HG03378 (cell line): Measurements from ENCODE around the gene MYO9A.
"Not testable (repeated sequence)": the region's sequence is repeated elsewhere in the genome, so short reads cannot be mapped to it uniquely, and the experiment has no call there.

ENCODE experiments used
- ATAC-seq: cut with Tn5 transposase; IDR thresholded peaks from one replicate; pipeline ENCODE4 v1.9.1; 2021; ENCODE audit warnings: mild to moderate bottlenecking, moderate library complexity; ENCODE audit not compliant: unreplicated experiment

MYO9A gene

DNA sequence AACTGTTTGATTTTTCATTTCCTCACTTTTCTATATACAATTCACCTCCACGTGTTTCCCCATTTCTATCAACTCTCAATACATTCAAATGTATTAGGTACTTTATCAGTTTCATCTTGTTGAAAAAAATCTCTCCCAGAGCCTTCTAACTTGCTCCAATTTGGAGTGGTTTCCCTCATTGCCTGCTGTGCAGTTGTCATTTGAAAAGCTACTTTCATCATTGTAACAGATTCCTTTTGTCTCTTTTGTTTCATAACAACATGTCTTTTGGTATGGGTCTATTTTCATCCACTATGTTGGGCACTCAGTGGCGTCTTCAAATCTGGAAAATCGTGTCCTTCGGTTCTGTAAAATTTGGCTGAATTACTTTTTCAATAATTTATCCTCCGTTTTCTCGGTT lies 232.6 kb downstream of the MYO9A start:
- ATAC-seq = no peak

DNA sequence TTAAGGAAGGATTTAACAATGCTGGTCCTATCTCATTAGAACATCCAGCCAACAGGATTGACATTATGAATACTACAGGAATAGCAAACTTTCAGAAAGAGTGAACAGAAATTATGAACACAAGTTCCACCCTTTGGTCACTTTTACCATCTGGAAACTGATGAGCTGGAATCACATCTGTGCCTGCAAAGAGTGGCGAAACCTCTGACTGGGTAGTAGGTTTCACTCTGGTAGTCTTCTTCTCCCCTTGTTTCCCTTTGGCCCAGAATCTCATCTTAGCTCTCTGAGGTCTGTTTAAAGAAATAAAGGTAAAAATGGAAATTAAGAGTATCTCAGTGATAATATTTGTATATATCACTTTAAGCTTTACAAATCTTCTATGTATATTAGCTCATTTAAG lies 234.5 kb downstream of the MYO9A start:
- no peak for ATAC-seq

DNA sequence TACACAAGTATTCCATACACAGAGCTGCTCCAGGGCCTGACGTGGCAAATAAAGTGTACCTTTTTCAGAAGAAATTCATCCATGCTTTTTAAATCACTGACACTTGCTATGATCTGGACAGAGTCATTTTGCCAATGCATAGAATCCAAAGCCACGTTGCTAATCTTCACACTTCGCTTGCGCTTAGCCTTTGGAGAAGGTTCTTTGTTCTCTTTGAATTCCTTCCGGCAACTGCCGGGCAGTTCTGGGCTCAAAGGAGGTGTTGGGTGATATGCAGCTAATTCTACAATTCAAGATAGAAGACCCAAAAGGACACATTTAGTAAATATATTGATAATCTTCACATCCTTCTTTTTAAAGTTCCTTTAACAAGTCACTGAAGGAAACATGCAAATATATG lies 237.7 kb downstream of the MYO9A start:
- ATAC-seq = no peak

DNA sequence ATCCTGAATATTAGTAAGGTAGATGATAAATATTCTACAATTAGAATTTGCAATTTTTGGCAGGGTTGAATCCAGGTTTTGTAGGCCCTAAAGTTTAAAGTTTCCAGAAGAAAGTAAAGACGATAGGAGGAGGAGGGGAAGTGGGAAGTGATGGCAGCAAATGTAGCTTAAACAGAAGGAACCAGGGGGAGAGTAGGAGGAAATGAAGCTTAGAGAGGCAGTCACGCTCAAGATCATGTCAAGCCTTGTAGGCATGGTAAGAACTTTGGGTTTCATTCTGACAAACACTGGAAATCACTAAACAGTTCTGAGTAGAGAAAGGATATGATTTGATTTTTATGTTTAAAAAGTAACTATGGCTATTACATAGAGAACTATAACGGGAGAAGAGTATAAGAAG lies 243.7 kb downstream of the MYO9A start:
- ATAC-seq = no peak

DNA sequence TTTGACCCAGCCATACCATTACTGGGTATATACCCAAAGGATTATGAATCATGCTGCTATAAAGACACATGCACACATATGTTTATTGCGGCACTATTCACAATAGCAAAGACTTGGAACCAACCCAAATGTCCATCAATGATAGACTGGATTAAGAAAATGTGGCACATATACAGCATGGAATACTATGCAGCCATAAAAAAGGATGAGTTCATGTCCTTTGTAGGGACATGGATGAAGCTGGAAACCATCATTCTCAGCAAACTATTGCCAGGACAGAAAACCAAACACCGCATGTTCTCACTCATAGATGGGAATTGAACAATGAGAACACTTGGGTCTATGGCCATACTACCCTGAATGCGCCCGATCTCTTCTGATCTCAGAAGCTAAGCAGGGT lies 259.7 kb downstream of the MYO9A start:
- ATAC-seq = not testable (repeated sequence)

DNA sequence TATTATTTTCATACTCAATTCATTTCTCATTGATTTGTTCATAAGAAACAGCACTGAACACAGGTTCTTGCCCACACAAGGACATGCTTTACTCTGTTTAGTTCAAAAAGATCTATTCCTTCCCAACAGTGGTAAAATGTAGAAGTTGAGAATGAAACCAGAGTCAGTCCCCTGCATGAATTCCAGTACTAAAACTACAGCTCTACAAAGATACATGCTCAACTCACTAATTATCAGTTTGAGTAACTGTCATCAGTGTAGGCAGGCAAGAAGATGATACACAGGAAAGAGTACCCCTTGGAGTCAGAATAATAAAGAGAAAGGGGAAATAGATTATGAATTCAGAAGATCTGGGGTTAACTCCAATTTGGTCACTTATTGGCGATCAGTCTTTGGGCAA lies 264.4 kb downstream of the MYO9A start:
- no peak for ATAC-seq

DNA sequence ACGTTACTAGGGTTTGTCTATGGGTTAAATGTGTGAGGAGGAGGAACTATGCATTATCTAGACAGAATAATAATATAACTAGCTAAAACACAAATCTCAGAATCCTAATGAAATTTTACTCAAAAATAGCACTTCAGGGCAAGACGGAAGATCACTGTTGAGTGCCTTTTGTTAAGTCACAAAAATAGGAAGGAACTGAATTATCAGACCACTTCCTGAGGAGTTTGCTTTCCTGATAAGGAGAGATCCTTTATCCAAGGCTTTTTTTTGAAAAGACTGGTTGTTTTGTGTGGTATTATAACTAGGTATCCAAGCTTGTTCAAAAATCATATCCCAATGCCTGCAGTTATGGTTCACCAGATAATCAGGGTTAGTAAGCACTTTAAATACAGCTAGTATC lies 273.0 kb downstream of the MYO9A start:
- ATAC-seq = no peak

DNA sequence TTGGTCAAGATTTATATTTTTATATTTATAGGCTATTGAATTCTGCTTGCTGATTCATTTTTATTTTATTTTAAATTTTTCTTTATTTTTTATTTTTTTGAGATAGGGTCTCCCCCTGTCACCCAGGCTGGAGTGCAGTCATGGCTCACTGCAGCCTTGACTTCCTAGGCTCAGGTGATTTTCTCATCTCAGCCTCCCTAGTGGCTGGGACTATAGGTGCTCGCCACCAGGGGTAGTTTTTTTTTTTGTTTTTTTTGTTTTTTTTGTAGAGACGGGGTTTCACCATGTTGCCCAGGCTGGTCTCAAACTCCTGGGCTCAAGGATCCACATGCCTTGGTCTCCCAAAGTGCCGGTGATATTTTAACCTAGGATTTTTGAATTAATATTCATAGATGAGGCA lies 276.4 kb downstream of the MYO9A start:
- ATAC-seq = no peak

DNA sequence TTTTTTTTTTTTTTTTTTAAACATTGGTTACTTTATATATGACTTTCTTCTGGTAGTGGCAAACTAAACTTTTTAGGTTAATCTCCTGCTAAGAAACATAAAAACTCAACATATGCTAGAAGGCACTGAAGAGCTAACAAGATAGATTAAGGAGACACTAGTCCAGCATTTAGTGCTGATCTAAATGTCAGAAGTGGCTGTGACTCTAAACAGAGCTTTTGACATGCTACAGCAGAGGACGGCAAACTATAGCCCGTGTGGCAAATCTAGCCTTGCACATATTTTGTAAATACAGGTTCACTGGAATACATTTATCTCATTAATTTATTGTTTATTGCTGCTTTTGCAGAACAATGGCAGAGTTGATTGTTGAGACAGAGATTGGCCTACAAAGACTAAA lies 287.0 kb downstream of the MYO9A start:
- no peak for ATAC-seq

DNA sequence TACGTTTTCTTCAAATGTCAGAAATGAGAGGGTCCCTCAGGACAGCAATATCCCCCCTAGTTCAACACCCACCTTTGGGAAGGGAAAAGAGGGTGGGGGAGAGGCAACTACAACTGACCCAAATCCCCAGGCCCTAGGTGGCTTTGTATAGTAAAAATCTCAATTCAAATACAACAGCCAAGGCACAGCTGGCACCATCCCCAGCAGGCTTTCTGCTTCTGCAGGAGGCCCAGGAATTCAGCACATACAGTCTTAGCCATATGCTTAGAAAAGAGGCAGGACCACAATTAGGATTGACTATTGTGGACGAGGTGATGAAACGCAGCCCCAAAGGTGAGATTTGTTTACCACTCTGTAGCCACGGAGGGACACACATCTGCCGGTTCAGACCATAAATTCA lies 291.8 kb downstream of the MYO9A start:
- ATAC-seq = no peak

DNA sequence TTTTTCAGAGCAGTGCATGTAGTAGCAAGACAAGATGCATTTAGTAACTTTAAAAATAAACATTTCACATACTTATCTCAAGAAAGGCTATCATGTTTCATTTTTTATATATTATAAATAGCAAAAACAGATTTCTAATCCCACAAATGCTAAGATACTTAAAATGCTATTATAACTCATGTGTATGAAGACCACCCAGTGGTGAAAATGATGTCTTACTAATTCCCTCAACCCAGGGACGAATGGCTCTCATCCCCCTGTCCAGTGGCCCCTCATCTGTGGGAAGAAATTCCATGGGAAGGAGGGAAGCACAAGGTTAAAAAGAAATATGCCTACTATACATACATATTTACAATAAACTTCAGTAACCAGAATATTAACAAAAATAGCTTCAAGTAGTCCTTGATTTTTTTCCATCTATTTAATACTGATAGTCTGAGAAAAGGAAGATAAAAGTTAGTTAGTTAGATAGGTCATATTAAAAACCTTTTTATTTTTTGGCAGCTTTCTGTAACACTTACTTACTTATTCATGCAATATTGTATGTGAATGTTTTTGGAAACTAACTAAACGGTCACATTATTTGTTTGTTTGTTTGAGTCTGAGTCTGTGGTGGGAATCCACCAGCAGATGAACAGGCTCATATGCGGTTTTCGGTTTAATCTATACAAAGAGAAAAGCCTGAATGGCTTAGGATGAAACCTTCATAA lies 292.8 kb downstream of the MYO9A start:
- ATAC-seq = no peak

DNA sequence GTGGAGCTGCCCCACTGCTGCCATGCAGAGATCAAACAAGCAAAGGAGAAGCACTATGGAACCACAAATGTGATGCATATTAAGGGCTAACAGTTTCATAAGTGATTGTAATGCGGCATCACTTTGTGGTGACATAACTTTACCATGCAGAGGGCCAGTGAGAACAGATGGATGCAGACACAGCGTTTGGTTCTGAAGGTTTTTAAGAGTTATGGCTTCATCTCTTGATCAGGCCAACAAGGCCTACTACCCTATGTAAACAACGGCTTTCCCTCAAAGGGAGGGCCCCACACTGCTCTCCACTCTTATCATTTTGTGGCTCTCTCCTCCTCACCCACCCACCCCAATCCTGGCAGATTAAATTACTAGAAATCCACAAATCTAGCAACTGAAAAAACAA lies 294.1 kb downstream of the MYO9A start:
- no peak for ATAC-seq

DNA sequence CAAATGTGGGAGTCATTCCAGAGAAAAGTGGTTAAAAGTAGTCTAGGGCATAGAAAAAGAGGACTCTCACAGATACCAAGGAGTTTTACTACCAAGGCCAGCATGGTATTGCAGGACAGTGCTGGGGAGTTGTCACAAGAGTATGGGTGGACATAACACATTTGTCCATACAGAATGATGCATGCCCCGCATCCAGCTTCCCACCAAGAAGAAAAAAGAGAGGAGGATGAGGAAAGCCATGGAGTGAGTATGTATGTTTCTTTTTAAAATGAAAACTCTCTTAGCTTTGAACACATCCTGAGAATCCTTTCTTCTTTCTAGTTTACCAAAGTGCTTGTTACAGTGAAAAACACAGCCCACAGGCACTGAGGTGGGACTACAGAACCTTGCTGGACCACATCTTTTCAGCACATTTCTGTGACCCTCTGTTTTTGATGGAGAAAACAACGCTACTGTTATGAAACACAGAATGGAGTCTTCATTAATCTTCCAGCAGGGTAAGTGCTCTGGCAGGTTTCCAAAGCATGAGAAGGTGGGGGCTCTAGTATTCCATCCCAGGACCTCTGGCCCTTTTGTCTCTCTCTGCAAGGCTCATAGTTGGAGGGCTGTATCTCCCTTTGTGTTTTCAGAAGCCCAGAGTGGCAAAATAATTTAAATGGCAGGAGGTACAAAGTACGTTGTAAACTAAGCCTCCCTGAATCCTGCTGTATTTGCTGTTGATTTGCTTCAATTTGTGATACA lies 294.9 kb downstream of the MYO9A start:
- no peak for ATAC-seq

DNA sequence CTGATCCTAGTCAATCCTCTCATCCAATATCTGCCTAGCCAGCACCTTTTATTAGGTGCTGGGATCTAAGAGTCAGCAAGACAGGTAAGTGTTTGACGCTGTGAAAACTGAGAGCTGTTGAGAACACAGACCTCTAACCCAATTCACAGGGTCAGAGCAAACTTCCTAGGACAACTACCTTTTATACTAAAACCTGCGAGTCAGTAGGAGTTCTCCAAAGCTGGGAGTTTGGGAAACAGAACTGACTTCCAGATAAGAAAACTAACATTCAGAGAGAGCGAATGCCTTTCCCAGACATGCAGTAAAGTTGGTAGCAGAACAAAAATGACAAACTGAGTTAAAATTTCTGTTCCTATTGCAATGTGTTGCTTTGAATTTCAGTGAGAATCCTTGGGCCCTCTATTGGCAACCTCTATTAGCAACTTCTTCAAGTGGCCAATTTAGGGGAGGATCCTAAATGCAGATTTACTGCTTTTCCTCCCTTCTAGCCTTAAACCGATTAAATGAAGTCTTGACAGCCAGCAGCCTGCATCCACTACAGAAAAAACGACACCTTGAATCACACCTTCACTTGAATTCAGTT lies 296.3 kb downstream of the MYO9A start:
- ATAC-seq = no peak

DNA sequence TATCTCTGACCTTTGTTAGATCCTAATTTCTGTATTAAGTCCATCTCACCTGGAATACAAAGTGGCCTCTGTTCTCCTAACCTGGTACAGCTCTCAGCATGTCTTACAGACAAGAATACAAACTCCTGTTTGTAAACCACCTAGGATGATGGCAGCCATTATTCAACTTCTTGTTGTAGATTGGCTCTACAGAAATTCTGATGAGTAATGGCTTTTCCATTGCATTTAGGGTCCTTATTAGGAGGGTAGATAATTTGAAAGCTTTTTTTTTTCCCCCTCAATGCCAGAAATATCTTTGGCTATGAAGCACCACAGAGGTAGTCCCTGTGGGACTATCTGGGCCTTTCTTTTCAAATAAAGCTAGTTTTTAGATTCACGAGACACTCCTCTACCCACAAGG lies 297.8 kb downstream of the MYO9A start:
- no peak for ATAC-seq

DNA sequence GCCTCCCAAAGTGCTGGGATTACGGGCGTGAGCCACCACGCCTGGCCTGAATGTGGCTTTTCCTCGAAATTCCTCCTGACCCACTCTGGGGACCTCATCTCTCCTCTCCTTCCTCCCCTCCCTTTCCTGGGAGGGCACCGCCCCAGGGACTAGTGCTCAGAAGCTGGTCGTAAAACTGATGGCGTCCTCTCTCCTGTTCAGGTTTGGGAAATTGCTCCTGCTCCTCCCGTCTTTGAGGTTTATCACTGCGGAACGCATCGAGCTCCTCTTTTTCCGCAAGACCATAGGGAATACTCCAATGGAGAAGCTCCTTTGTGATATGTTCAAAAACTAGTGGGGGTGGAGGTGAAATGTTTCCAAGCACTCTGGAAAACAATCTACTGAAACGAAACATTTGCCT lies 300.6 kb downstream of the MYO9A start:
- ATAC-seq = no peak

DNA sequence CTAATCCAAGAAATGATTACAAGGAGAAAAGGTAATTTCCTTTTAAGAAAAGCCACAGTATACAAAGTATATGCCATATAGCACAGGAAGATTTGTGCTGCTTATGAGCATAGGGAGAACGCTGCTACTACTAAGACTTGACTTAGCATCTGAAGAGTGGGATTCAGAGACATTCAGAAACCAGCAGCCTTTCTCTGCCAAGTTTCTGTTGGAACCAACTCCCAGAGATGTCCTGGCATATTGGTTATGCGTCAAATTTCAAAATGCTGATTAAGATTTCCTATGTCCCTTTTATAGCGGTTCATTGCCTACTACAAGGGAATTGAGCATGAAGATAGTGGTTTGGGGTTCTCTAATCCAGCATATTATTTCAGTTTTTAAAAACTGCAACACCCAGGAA lies 302.6 kb downstream of the MYO9A start:
- no peak for ATAC-seq

DNA sequence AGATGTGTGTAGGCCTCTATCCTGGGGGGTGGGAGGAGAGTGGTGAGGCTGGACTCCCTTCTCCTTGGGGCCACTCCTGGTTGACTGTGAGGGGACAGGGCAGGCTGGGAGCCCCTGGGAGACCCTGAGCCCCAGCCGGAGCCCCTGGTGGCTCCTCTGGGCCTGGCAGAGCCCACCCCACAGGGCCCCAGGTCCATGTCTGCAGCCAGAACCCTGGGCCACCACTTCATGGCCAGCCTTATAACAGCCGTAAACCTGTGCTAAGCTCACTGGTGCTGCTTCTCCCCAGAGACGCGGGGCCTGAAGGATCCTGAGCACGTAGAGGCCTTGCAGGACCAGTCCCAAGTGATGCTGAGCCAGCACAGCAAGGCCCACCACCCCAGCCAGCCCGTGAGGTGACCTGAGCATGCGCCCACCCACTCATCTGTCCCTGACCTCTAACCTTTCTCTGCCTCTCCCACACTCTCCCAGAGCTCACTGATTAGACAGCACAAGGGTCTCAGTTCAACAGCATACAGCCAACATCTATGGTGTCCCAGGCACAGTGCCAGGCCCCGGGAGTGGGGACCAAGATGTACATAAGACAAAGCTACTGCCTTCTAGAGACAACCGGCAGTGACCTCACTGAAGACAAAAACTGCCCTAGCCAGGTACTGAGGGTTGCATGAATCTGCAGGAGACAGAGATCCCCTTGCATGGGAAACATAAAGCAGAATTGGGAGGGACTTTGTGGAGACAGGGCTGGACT lies 304.1 kb downstream of the MYO9A start:
- no peak for ATAC-seq

DNA sequence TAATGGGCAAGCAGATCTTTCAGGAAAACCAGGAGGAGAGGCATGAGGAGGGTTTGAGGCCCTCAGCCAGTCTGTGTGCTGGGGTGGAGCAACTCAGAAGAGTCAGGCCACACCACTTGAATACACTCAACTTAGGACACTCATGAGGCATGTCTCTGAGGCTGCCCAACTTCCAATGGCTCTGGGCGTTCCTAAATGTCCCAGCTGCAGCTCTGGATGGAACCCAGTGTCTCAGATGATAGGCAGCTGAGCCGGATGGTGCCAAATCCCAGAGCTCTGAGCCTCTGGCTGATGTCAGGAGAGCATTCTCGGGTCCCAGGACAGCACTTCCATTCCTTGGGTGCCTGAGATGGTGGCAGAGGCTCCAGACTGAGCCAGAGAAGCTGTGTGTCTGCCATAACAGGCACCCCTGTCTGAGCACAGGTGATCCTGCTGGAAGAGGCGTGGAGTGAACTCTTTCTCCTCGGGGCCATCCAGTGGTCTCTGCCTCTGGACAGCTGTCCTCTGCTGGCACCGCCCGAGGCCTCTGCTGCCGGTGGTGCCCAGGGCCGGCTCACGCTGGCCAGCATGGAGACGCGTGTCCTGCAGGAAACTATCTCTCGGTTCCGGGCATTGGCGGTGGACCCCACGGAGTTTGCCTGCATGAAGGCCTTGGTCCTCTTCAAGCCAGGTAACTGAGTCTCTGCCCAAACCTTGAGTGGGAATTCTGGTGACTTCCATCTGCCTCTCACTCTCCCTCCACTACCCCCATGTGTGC lies 304.8 kb downstream of the MYO9A start:
- ATAC-seq = no peak

DNA sequence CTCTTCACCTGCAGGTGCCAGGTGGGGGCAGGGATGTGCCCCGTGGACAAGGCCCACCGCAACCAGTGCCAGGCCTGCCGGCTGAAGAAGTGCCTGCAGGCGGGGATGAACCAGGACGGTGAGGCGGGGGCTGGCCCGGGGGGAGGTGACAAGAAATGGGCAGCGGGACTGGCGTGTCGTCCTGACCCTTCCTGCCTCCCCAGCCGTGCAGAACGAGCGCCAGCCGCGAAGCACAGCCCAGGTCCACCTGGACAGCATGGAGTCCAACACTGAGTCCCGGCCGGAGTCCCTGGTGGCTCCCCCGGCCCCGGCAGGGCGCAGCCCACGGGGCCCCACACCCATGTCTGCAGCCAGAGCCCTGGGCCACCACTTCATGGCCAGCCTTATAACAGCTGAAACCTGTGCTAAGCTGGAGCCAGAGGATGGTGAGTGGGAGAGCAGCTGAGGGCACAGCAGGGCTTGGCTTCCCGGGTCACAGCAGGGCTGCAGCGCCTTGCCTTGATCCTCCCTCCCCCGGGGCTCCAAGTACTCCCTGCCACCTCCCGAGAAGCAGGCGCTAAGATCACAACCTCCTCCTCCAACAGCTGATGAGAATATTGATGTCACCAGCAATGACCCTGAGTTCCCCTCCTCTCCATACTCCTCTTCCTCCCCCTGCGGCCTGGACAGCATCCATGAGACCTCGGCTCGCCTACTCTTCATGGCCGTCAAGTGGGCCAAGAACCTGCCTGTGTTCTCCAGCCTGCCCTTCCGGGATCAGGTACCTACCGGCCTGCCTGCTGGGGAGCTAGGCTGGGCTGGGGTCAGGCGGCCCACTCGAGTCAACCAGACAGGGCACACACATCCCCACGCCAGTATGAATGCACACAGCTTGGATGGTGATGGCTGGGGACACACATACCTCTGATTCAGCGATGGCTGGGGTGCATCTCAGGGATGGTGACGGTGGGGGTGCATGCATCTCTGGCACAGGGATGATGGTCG lies 305.9 kb downstream of the MYO9A start:
- no peak for ATAC-seq
